SK-N-MC (cell line): ENCODE measurements around the gene ICOSLG.
"Not testable (repeated sequence)": the region's sequence is repeated elsewhere in the genome, so short reads cannot be mapped to it uniquely, and the experiment has no call there.

ENCODE experiments used
- EZH2 ChIP-seq: fragments of 200-600 bp; sonication (generic); IDR thresholded peaks from one replicate; pipeline ENCODE4 v1.6.1; 2017; ENCODE audit warnings: antibody characterized with exemption
- POLR2AphosphoS5 ChIP-seq: IDR thresholded peaks from 2 replicates; pipeline ENCODE4 v1.6.1; 2012; ENCODE audit warnings: mild to moderate bottlenecking, low read depth, low read length, borderline replicate concordance

DNA sequence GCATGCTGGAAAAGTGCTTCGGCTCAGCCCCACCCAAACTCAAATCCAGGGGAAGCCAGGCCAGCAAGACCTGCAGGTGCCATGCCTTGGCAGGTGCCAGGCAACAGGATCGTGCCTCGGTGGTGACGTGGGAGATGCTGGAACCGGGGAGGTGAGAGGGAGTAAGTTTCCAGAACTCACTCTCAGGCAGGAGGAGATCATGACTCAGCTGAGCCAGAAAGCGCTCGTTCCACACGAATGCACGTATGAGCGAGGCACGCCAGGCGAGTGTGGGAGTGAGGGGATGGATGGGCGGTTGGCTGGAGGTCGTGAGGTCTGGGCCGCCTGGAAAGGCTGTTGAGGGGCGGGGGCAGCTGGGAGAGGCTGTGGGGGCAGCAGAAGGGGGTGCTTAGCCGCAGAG is 7.2 kb upstream of the ICOSLG start:
- TF ChIP-seq EZH2, POLR2AphosphoS5: not testable (repeated sequence)
